ENCODE results near the gene TSPAN19.

The TSPAN19 gene

GRCh38 chr12:85036234-85036707, at the start of gene TSPAN19, which contains the start of gene LRRIQ1:
Gene TSPAN19, minus strand, starts transcription at chr12:85036277. Its CDS starts 6,331 bp downstream, at chr12:85029946.
Gene LRRIQ1, plus strand, starts transcription at chr12:85036351. Its CDS starts 1,826 bp downstream, at chr12:85038177.
- H3K27me3 ChIP-seq, result peaks cover 0 to 5% of the 10 kb centered on the region in 2 donors
- TF ChIP-seq CTCF (IDR thresholded peaks at IDR 0.05), result no peak
- intact Hi-C loops (cut with DNase I; ENCODE audit: low total_unique reads), result loop anchor here (10.0 kb wide), 1 partner anchor 161 kb away; no protein-coding TSS in a partner anchor
- H3K27ac ChIP-seq, result no peak within 1 kb of the TSS
- H3K4me1 ChIP-seq, result peaks cover 0 to 12% (median 2%) of the 10 kb centered on the region in 4 donors
- H3K36me3 ChIP-seq, result no peaks in the 10 kb centered on the region
- H3K9me3 ChIP-seq, result no peaks in the 10 kb centered on the region
- peak within 1 kb of the TSS; percentile 29 to 43 for H3K4me3 ChIP-seq
- peak; percentile 29 to 62 for DNase-seq

- Histone ChIP-seq H3K27me3 (no peaks in the 10 kb centered on the region), H3K27ac (no peak overlapping the region), H3K9me3 (no peaks in the 10 kb centered on the region), H3K4me1 (no peaks in the 10 kb centered on the region), H3K4me3 (no peak overlapping the region), H3K36me3 (no peaks in the 10 kb centered on the region)
- DNase-seq, result no peak
- TF ChIP-seq CTCF (IDR thresholded peaks at IDR 0.05), result no peak
- intact Hi-C loops (cut with DNase I; ENCODE audit: low total_unique reads), result no loop called here
These were observed 49.0 kb upstream of the TSPAN19 start for GRCh38 chr12:85085066-85085465.

GRCh38 chr12:85076688-85077430, 40.8 kb upstream of the TSPAN19 start:
- DNase-seq, result no peak
- intact Hi-C loops (cut with DNase I; ENCODE audit: low total_unique reads), result no loop called here
- Histone ChIP-seq H3K27me3 (no peaks in the 10 kb centered on the region), H3K9me3 (no peaks in the 10 kb centered on the region), H3K4me3 (no peak overlapping the region), H3K36me3 (no peaks in the 10 kb centered on the region), H3K27ac (no peak overlapping the region), H3K4me1 (no peaks in the 10 kb centered on the region)
- TF ChIP-seq CTCF (IDR thresholded peaks at IDR 0.05), result peak in 1 of 2 experiments; percentile 18

- intact Hi-C loops (cut with DNase I; ENCODE audit: low total_unique reads), result no loop called here
- H3K27ac ChIP-seq, result no peak overlapping the region
These were observed 36.7 kb upstream of the TSPAN19 start for GRCh38 chr12:85072826-85073225.

GRCh38 chr12:85065837-85066482, 29.9 kb upstream of the TSPAN19 start:
- Histone ChIP-seq H3K27me3 (no peaks in the 10 kb centered on the region), H3K27ac (no peak overlapping the region), H3K36me3 (no peaks in the 10 kb centered on the region), H3K9me3 (no peaks in the 10 kb centered on the region), H3K4me3 (no peak overlapping the region), H3K4me1 (no peaks in the 10 kb centered on the region)
- intact Hi-C loops (cut with DNase I; ENCODE audit: low total_unique reads), result no loop called here
- no peak for TF ChIP-seq CTCF (IDR thresholded peaks at IDR 0.05)
- no peak for DNase-seq

More at GRCh38 chr12:85072826-85073225, 36.7 kb upstream of the TSPAN19 start:
- no peaks in the 10 kb centered on the region for H3K4me1 ChIP-seq
- H3K9me3 ChIP-seq, result no peaks in the 10 kb centered on the region
- no peak for TF ChIP-seq CTCF (IDR thresholded peaks at IDR 0.05)
- no peaks in the 10 kb centered on the region for H3K27me3 ChIP-seq
- no peak overlapping the region for H3K4me3 ChIP-seq
- H3K36me3 ChIP-seq, result no peaks in the 10 kb centered on the region
- no peak for DNase-seq
